SK-N-SH (cell line): ENCODE measurements around the gene PKDCC. TPM values are rescaled to one million over a fixed set of nuclear protein-coding genes. Genes with fewer than 3 reads are reported as not detected.

Experiments used
- CTCF ChIA-PET: fragments of 300-600, 350-600 bp; formaldehyde crosslinking; extraction: SDS; loops from one replicate; lab custom pipeline; 2021; lab: Yijun Ruan, JAX
- POLR2A ChIA-PET: fragments of 350-600 bp; sonication (Branson Sonifier 250); formaldehyde crosslinking; extraction: SDS; loops from one replicate; lab custom pipeline; 2020; ENCODE audit warnings: antibody characterized with exemption, inconsistent platforms; lab: Yijun Ruan, JAX
- DNase-seq: peaks from one replicate; pipeline ENCODE4 v3.0.0; 2012
- H2AFZ ChIP-seq: fragments of 200-600 bp; sonication (generic); 2 replicates; pipeline ENCODE4 v1.8.1; 2016; ENCODE audit warnings: antibody characterized with exemption, mild to moderate bottlenecking, low read depth
- H3F3A ChIP-seq: fragments of 200-600 bp; sonication (generic); replicated peaks from 2 replicates; pipeline ENCODE3; 2016; ENCODE audit warnings: antibody characterized with exemption, mild to moderate bottlenecking; ENCODE audit not compliant: insufficient read depth
- H3K27ac ChIP-seq, 2 experiments: fragments of 200-500 bp in 1 of 2; fragments of 200-600 bp in 1 of 2; sonication (Bioruptor generic) in 1 of 2; sonication (generic), shearing (Covaris generic) in 1 of 2; 2 replicates each; pipeline versions ENCODE4 v1.5.1 to v1.6.1; 2014 to 2016; ENCODE audit warnings: low read depth in 2 of 2, inconsistent platforms in 1 of 2, low read length in 1 of 2, mild to moderate bottlenecking in 1 of 2, mixed read lengths in 1 of 2
- H3K27me3 ChIP-seq: fragments of 200-600 bp; sonication (generic), shearing (Covaris generic); 2 replicates; pipeline ENCODE4 v1.6.1; 2016; ENCODE audit warnings: mixed run types; ENCODE audit not compliant: insufficient read depth
- H3K36me3 ChIP-seq, 2 experiments: fragments of 200-500 bp in 1 of 2; fragments of 200-600 bp in 1 of 2; sonication (Bioruptor generic) in 1 of 2; sonication (generic) in 1 of 2; replicated peaks in 1 of 2; 2 replicates each; pipeline versions ENCODE3 to v1.5.1; 2014 to 2016; ENCODE audit warnings: low read length in 1 of 2, mild to moderate bottlenecking in 1 of 2; ENCODE audit not compliant: insufficient read depth in 2 of 2, control insufficient read depth in 1 of 2
- H3K4me1 ChIP-seq, 2 experiments: fragments of 200-500 bp in 1 of 2; fragments of 200-600 bp in 1 of 2; sonication (Bioruptor generic) in 1 of 2; sonication (generic), shearing (Covaris generic) in 1 of 2; 2 replicates each; pipeline versions ENCODE4 v1.5.1 to v1.6.1; 2014 to 2016; ENCODE audit warnings: low read depth in 1 of 2, low read length in 1 of 2, mixed run types in 1 of 2; ENCODE audit not compliant: insufficient read depth in 2 of 2, control insufficient read depth in 1 of 2
- H3K4me2 ChIP-seq: fragments of 200-600 bp; sonication (generic), shearing (Covaris generic); 2 replicates; pipeline ENCODE4 v1.6.1; 2017; ENCODE audit warnings: mixed run types
- H3K4me3 ChIP-seq, 2 experiments: fragments of 200-500 bp in 1 of 2; fragments of 200-600 bp in 1 of 2; sonication (Bioruptor generic) in 1 of 2; sonication (generic), shearing (Covaris generic) in 1 of 2; 2 replicates each; pipeline versions ENCODE4 v1.5.1 to v1.8.1; 2014 to 2016; ENCODE audit warnings: low read depth in 2 of 2, inconsistent platforms in 1 of 2, low read length in 1 of 2, mild to moderate bottlenecking in 1 of 2, mixed read lengths in 1 of 2, moderate library complexity in 1 of 2
- H3K79me2 ChIP-seq: fragments of 200-600 bp; sonication (generic); 2 replicates; pipeline ENCODE4 v1.8.1; 2017; ENCODE audit warnings: mild to moderate bottlenecking; ENCODE audit not compliant: insufficient read depth
- H3K9ac ChIP-seq: fragments of 200-600 bp; sonication (generic); 2 replicates; pipeline ENCODE4 v1.6.1; 2017; ENCODE audit warnings: mixed run types
- H3K9me2 ChIP-seq: fragments of 200-600 bp; sonication (generic); 2 replicates; pipeline ENCODE4 v1.6.1; 2017; ENCODE audit warnings: mixed run types
- H3K9me3 ChIP-seq: fragments of 200-600 bp; sonication (generic); 2 replicates; pipeline ENCODE4 v1.6.1; 2017; ENCODE audit warnings: mixed run types, mild to moderate bottlenecking, moderate library complexity
- H4K20me1 ChIP-seq: fragments of 200-600 bp; sonication (generic); 2 replicates; pipeline ENCODE4 v1.6.1; 2017; ENCODE audit warnings: mild to moderate bottlenecking, mixed run types; ENCODE audit not compliant: insufficient read depth
- FOXJ3 ChIP-seq: sonication (generic); formaldehyde crosslinking; IDR thresholded peaks from 2 replicates; pipeline ENCODE4 v1.5.1; 2020; ENCODE audit warnings: mild to moderate bottlenecking, missing genetic modification reagents
- GABPA ChIP-seq: IDR thresholded peaks from 2 replicates; pipeline ENCODE4 v1.4.0; 2012; ENCODE audit warnings: low read depth, mild to moderate bottlenecking
- GATA2 ChIP-seq: sonication (generic); formaldehyde crosslinking; IDR thresholded peaks from 2 replicates; pipeline ENCODE4 v1.5.0; 2020; ENCODE audit warnings: mild to moderate bottlenecking, missing genetic modification reagents
- IRF3 ChIP-seq: fragments of 150-350 bp; IDR thresholded peaks from 2 replicates; pipeline ENCODE4 v1.6.1; 2016; ENCODE audit warnings: mild to moderate bottlenecking, low read depth, low read length
- MEF2A ChIP-seq: IDR thresholded peaks from 2 replicates; pipeline ENCODE4 v1.4.0; 2012; ENCODE audit warnings: low read depth, borderline replicate concordance
- MXI1 ChIP-seq: IDR thresholded peaks from 2 replicates; pipeline ENCODE4 v1.6.1; 2012; ENCODE audit warnings: mild to moderate bottlenecking, low read depth, low read length, improper control_type of control experiment
- RAD21 ChIP-seq: IDR thresholded peaks from 2 replicates; pipeline ENCODE4 v1.6.1; 2012; ENCODE audit warnings: mild to moderate bottlenecking, low read length
- RCOR1 ChIP-seq: fragments of 150-350 bp; IDR thresholded peaks from 2 replicates; pipeline ENCODE4 v1.6.1; 2017; ENCODE audit warnings: antibody characterized with exemption, low read length
- REST ChIP-seq: IDR thresholded peaks from 2 replicates; pipeline ENCODE4 v1.6.1; 2012; ENCODE audit warnings: mild to moderate bottlenecking, low read depth, low read length, moderate library complexity
- TCF12 ChIP-seq: IDR thresholded peaks from 2 replicates; pipeline ENCODE4 v1.4.0; 2012
- USF2 ChIP-seq: fragments of 150-350 bp; IDR thresholded peaks from 2 replicates; pipeline ENCODE4 v1.6.1; 2017; ENCODE audit warnings: antibody characterized with exemption, low read length, low read depth, borderline replicate concordance
- ZBTB33 ChIP-seq: IDR thresholded peaks from 2 replicates; pipeline ENCODE4 v1.4.0; 2012; ENCODE audit warnings: low read depth, borderline replicate concordance
- WGBS: methylation state at CpG from one replicate; pipeline ENCODE4 v1.1.6; 2017; ENCODE audit warnings: low lambda C conversion rate; 5-methylcytosine and 5-hydroxymethylcytosine counted together
- polyA plus RNA-seq, 3 experiments: library from polyadenylated mRNA; depleted of rRNA; stranded (reverse); fragments of >200 nt; gene quantifications; 2 replicates each; pipeline ENCODE4 v1.2.3, GENCODE V29; 2012

The PKDCC gene
- polyA plus RNA-seq, 1 of the 3 experiments (the other 2 are of a cell fraction) = 16.0 TPM

- ChIA-PET POLR2A (interaction anchor here (1.1 kb wide), 1 partner anchor 20 kb away, joined by 4 read pairs; no protein-coding TSS in a partner anchor), CTCF (interaction anchor here (0.8 to 0.9 kb wide), 2 partner anchors 10 to 139 kb away, joined by 3 read pairs; no protein-coding TSS in a partner anchor)
- no peak overlapping the region for H3K4me2 ChIP-seq
- H3F3A ChIP-seq = no peaks in the 10 kb centered on the region
- no peaks in the 10 kb centered on the region for H3K9me2 ChIP-seq
- no peaks in the 10 kb centered on the region for H3K79me2 ChIP-seq
- DNase-seq = no peak
- H2AFZ ChIP-seq = no peak overlapping the region
- no peak overlapping the region for H3K9ac ChIP-seq
- H3K4me1 ChIP-seq = peaks cover 3 to 11% of the 10 kb centered on the region in 2 experiments; a peak in 2 of 4 replicates
- no peak overlapping the region for H3K27ac ChIP-seq
- H3K36me3 ChIP-seq = no peaks in the 10 kb centered on the region
- H3K9me3 ChIP-seq = no peaks in the 10 kb centered on the region
- 57% methylated on average over 10 of the region's 10 CpGs for WGBS
- H4K20me1 ChIP-seq = no peaks in the 10 kb centered on the region
- H3K27me3 ChIP-seq = no peaks in the 10 kb centered on the region
- TF ChIP-seq GABPA (no peak), REST (no peak), RAD21 (no peak), RCOR1 (no peak), USF2 (no peak), FOXJ3 (CRISPR knock-in tag) (no peak), IRF3 (no peak), MXI1 (no peak), TCF12 (no peak), MEF2A (no peak), GATA2 (CRISPR knock-in tag) (no peak), ZBTB33 (no peak)
- no peak overlapping the region for H3K4me3 ChIP-seq
Measured at GRCh38 chr2:42008241-42008921, 39.4 kb upstream of the PKDCC start.
